Activated B cell treated with CpG ODN at 0.5 μM for 24 hours (primary cell): ENCODE results near the gene AAMP. TPM values are rescaled to one million over a fixed set of nuclear protein-coding genes. Genes with fewer than 3 reads are reported as not detected.

Experiments
- ATAC-seq: fragments of 200-7000 bp; cut with Tn5 transposase; one replicate; pipeline ENCODE4 v1.10.0; 2021; ENCODE audit warnings: low read depth, mild to moderate bottlenecking, moderate library complexity
- CTCF ChIA-PET: fragments of 350-600 bp; sonication (Branson Sonifier 250); formaldehyde crosslinking; loops from one replicate; lab custom pipeline; 2021; ENCODE audit warnings: antibody characterized with exemption; lab: Charles Lee
- POLR2A ChIA-PET: fragments of 350-600 bp; sonication (Branson Sonifier 250); formaldehyde crosslinking; loops from one replicate; lab custom pipeline; 2021; ENCODE audit warnings: antibody characterized with exemption; lab: Charles Lee
- DNase-seq: peaks from one replicate; pipeline ENCODE4 v3.0.0; 2022
- H3K27ac Mint-ChIP-seq: one replicate; pipeline ENCODE4 v1.8.0; 2020; ENCODE audit warnings: mixed read lengths
- H3K27me3 Mint-ChIP-seq: one replicate; pipeline ENCODE4 v1.8.0; 2021; ENCODE audit warnings: mixed read lengths
- H3K36me3 Mint-ChIP-seq: one replicate; pipeline ENCODE4 v1.8.0; 2021; ENCODE audit warnings: low read depth, mixed read lengths
- H3K4me1 Mint-ChIP-seq: one replicate; pipeline ENCODE4 v1.8.0; 2021; ENCODE audit warnings: mixed read lengths
- H3K4me3 Mint-ChIP-seq: one replicate; pipeline ENCODE4 v1.8.0; 2020; ENCODE audit warnings: mild to moderate bottlenecking, mixed read lengths
- H3K9me3 Mint-ChIP-seq: one replicate; pipeline ENCODE4 v1.8.0; 2020; ENCODE audit warnings: mixed read lengths
- intact Hi-C: fragments of 100-400 bp; cut with micrococcal nuclease; formaldehyde crosslinking; loops from one replicate; pipeline ENCODE4 v1.15.1; 2024
- total RNA-seq: library from RNA; stranded (reverse); gene quantifications from 2 replicates; pipeline ENCODE4 v1.2.3, GENCODE V29; 2022
- TF ChIP-seq, protein P1 (sequence below): fragments of 200-600 bp; IDR thresholded peaks from one replicate; pipeline ENCODE4 v1.8.0; 2022; ENCODE audit warnings: antibody characterized with exemption, mild to moderate bottlenecking

The AAMP gene
- total RNA-seq, 1 donor from 2014 or later = 63.4 TPM

GRCh38 chr2:218284106-218284811 lies 14.3 kb upstream of the AAMP start:
- H3K9me3 Mint-ChIP-seq = no peaks in the 10 kb centered on the region
- ChIA-PET POLR2A (interaction anchor here (0.5 to 4.7 kb wide), 5 partner anchors 10 to 116 kb away, joined by 3 to 56 read pairs (median 19); partner anchors contain the start of genes AAMP, ARPC2 and PNKD), CTCF (interaction anchor here (0.8 to 11.6 kb wide), 4 partner anchors 11 to 72 kb away, joined by 3 to 138 read pairs (median 4); partner anchors contain the start of genes AAMP, CATIP and PNKD)
- peak overlapping the region; percentile 57 for H3K4me3 Mint-ChIP-seq
- DNase-seq = no peak
- peak; percentile 25 for ATAC-seq
- H3K27ac Mint-ChIP-seq = peak overlapping the region; percentile 94
- peaks cover 39% of the 10 kb centered on the region for H3K36me3 Mint-ChIP-seq
- intact Hi-C loops = no loop called here
- TF ChIP-seq, protein P1, sequence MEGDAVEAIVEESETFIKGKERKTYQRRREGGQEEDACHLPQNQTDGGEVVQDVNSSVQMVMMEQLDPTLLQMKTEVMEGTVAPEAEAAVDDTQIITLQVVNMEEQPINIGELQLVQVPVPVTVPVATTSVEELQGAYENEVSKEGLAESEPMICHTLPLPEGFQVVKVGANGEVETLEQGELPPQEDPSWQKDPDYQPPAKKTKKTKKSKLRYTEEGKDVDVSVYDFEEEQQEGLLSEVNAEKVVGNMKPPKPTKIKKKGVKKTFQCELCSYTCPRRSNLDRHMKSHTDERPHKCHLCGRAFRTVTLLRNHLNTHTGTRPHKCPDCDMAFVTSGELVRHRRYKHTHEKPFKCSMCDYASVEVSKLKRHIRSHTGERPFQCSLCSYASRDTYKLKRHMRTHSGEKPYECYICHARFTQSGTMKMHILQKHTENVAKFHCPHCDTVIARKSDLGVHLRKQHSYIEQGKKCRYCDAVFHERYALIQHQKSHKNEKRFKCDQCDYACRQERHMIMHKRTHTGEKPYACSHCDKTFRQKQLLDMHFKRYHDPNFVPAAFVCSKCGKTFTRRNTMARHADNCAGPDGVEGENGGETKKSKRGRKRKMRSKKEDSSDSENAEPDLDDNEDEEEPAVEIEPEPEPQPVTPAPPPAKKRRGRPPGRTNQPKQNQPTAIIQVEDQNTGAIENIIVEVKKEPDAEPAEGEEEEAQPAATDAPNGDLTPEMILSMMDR = no peak
- H3K4me1 Mint-ChIP-seq = peaks cover 71% of the 10 kb centered on the region
- H3K27me3 Mint-ChIP-seq = no peaks in the 10 kb centered on the region

- TF ChIP-seq, protein P1 = no peak
- no peaks in the 10 kb centered on the region for H3K9me3 Mint-ChIP-seq
- H3K36me3 Mint-ChIP-seq = peaks cover 57% of the 10 kb centered on the region
- no peaks in the 10 kb centered on the region for H3K27me3 Mint-ChIP-seq
- H3K4me1 Mint-ChIP-seq = peaks cover 53% of the 10 kb centered on the region
- POLR2A ChIA-PET = no interaction called here
- H3K4me3 Mint-ChIP-seq = no peak overlapping the region
- peak overlapping the region; percentile 53 for H3K27ac Mint-ChIP-seq
- intact Hi-C loops = no loop called here
- CTCF ChIA-PET = interaction anchor here (1.2 to 1.4 kb wide), 2 partner anchors 9 to 74 kb away, joined by 3 to 4 read pairs; partner anchors contain the start of gene CATIP
- DNase-seq (no peak), ATAC-seq (no peak)
These were observed 12.4 kb upstream of the AAMP start for GRCh38 chr2:218282173-218282991.

DNA sequence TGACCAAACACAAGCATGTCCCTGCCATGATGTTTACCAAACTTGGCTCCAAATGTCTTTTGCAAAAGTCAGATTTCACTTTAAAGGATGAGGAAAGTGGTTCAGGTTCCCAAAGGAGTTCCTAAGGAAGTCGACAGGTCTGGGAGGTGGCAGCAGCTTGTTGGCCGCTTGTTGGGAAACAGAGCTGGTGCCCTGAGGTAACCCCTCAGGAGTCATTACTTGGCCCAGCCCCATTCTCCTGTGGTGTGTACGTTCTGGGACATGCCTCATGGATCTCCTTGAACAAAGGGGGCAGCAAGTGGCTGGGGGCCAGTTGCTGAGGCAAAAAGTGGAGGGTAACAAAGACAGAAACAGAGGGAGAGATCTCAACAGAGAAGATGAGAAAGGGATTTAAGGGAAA lies 11.5 kb upstream of the AAMP start:
- Mint-ChIP-seq H3K27ac (peak overlapping the region; percentile 53), H3K27me3 (no peaks in the 10 kb centered on the region), H3K4me3 (no peak overlapping the region), H3K9me3 (no peaks in the 10 kb centered on the region), H3K36me3 (peaks cover 66% of the 10 kb centered on the region), H3K4me1 (peaks cover 44% of the 10 kb centered on the region)
- POLR2A ChIA-PET = interaction anchor here (0.6 kb wide), 1 partner anchor 280 kb away, joined by 3 read pairs; no protein-coding TSS in a partner anchor
- intact Hi-C loops = no loop called here
- TF ChIP-seq, protein P1 = no peak
- CTCF ChIA-PET = interaction anchor here (1.2 kb wide), 1 partner anchor 8 kb away, joined by 4 read pairs; no protein-coding TSS in a partner anchor
- ATAC-seq = no peak
- DNase-seq = no peak

DNA sequence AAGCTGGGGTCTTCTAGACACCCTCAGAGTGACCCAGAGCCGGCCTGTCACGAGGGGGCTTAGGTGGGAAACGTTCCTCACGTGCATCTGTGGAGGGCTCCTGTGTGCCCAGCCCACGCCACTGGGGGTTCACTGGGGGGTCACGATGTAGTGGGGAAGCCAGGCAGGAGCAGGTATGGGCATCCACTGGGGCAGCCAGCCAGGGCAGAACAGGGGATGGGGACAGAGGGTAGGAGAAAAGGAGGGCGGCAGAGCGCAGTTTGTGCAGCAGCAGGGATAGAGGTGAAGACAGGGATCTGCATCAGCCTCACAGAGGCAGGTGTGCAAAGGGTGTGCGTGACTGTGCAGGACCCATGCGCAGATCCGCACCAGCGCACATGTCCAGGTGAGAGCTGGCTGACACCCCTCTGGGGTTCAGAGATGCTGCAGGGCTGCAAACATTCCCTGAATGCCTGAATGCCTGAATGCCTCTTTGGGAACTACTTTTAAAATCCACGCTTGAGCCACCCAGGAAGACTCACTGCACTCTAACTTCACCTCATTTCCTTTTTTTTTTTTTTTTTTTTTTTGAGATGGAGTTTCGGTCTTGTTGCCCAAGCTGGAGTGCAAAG lies 10.4 kb upstream of the AAMP start:
- Mint-ChIP-seq H3K4me3 (no peak overlapping the region), H3K27ac (peak overlapping the region; percentile 53), H3K4me1 (peaks cover 33% of the 10 kb centered on the region), H3K9me3 (no peaks in the 10 kb centered on the region), H3K36me3 (peaks cover 76% of the 10 kb centered on the region), H3K27me3 (no peaks in the 10 kb centered on the region)
- POLR2A ChIA-PET = no interaction called here
- DNase-seq (no peak), ATAC-seq (no peak)
- TF ChIP-seq, protein P1 = no peak
- CTCF ChIA-PET = no interaction called here
- intact Hi-C loops = no loop called here
